Posterior vena cava (tissue), 2 donors: Measurements from ENCODE around the gene ZNF385D. TPM values are rescaled to one million over a fixed set of nuclear protein-coding genes. Genes with fewer than 3 reads are reported as not detected.

Source experiments
- DNase-seq: peaks from one replicate; pipeline ENCODE4 v3.0.0-alpha.2; 2020; ENCODE audit warnings: low spot score
- intact Hi-C, 2 donors: fragments of 100-400 bp; cut with DNase I; formaldehyde crosslinking; loops; one replicate each; pipeline versions ENCODE4 v1.14.1 to v1.14.2; 2022 to 2023
- long read RNA-seq, 2 donors: library from polyadenylated mRNA; unstranded; transcript quantifications; one replicate each; pipeline ENCODE4 v2.0.0, GENCODE V29; 2020 to 2021
- total RNA-seq, 2 donors: library from RNA; stranded (reverse); fragmentation: NEBNext Ultra II Directional; extraction: Animal tissue kit (Norgen Biotek cat#: 25700); gene quantifications; one replicate each; pipeline ENCODE4 v1.2.1, GENCODE V29; 2021
- donor health status: DM: yes; HTN: yes; CAD: no.
- donor health status: DM: yes; HTN: yes; CAD: no.

ZNF385D gene
- total RNA-seq = 10 to 100 TPM; 25.8 to 32.7 TPM
- long read RNA-seq, donor 1, full-length matches to known transcripts = 1 of 14 reads
- long read RNA-seq, donor 1, partial matches to known transcripts = 3 of 14 reads
- long read RNA-seq, donor 1, other reads (novel, unspliced or antisense) = 10 of 14 reads
- long read RNA-seq, donor 2, full-length matches to known transcripts = 14 of 32 reads
- long read RNA-seq, donor 2, partial matches to known transcripts = 5 of 32 reads
- long read RNA-seq, donor 2, other reads (novel, unspliced or antisense) = 13 of 32 reads

GRCh38 chr3:21750831-21751391 lies at the start of gene ZNF385D:
TSS of gene ZNF385D (minus strand) at chr3:21751210. CDS start at chr3:21750916, 294 bp downstream.
- DNase-seq = peak; percentile 86
- intact Hi-C loops = loop anchor here (10.0 kb wide), 1 partner anchor 144 kb away; no protein-coding TSS in a partner anchor

- no peak for DNase-seq
- intact Hi-C loops = no loop called here
Observed at GRCh38 chr3:21798356-21799088, 47.5 kb upstream of the ZNF385D start.

- DNase-seq = no peak
- intact Hi-C loops = no loop called here
Observed at GRCh38 chr3:21795921-21796320, 44.9 kb upstream of the ZNF385D start.

GRCh38 chr3:21795152-21795837 lies 44.3 kb upstream of the ZNF385D start:
- intact Hi-C loops = no loop called here
- DNase-seq = peak; percentile 83

GRCh38 chr3:21794291-21794690 lies 43.3 kb upstream of the ZNF385D start:
- intact Hi-C loops = no loop called here
- DNase-seq = no peak

- DNase-seq = no peak
- intact Hi-C loops = no loop called here
Observed at GRCh38 chr3:21792176-21792575, 41.2 kb upstream of the ZNF385D start.

- intact Hi-C loops = no loop called here
- no peak for DNase-seq
Observed at GRCh38 chr3:21791356-21791755, 40.3 kb upstream of the ZNF385D start.

- intact Hi-C loops = no loop called here
- no peak for DNase-seq
Observed at GRCh38 chr3:21790466-21790865, 39.5 kb upstream of the ZNF385D start.

GRCh38 chr3:21789730-21790129 lies 38.7 kb upstream of the ZNF385D start:
- intact Hi-C loops = no loop called here
- DNase-seq = no peak

GRCh38 chr3:21786438-21786797 lies 35.4 kb upstream of the ZNF385D start:
- intact Hi-C loops = no loop called here
- DNase-seq = no peak

- DNase-seq = no peak
- intact Hi-C loops = no loop called here
Observed at GRCh38 chr3:21785765-21786437, 34.9 kb upstream of the ZNF385D start.

- intact Hi-C loops = no loop called here
- DNase-seq = no peak
Observed at GRCh38 chr3:21783839-21784238, 32.8 kb upstream of the ZNF385D start.

- intact Hi-C loops = no loop called here
- DNase-seq = no peak
Observed at GRCh38 chr3:21781355-21781754, 30.3 kb upstream of the ZNF385D start.

GRCh38 chr3:21779909-21780308 lies 28.9 kb upstream of the ZNF385D start:
- intact Hi-C loops = no loop called here
- no peak for DNase-seq

- no peak for DNase-seq
Observed at GRCh38 chr3:21778715-21779114, 27.7 kb upstream of the ZNF385D start.

GRCh38 chr3:21777821-21778220 lies 26.8 kb upstream of the ZNF385D start:
- intact Hi-C loops = no loop called here

More at GRCh38 chr3:21778715-21779114, 27.7 kb upstream of the ZNF385D start:
- intact Hi-C loops = no loop called here

GRCh38 chr3:21766002-21766401 lies 15.0 kb upstream of the ZNF385D start:
- intact Hi-C loops = no loop called here
- no peak for DNase-seq

More at GRCh38 chr3:21777821-21778220, 26.8 kb upstream of the ZNF385D start:
- no peak for DNase-seq

GRCh38 chr3:21755896-21756295 lies 4.9 kb upstream of the ZNF385D start:
- intact Hi-C loops = loop anchor here (10.0 kb wide), 1 partner anchor 139 kb away; no protein-coding TSS in a partner anchor
- DNase-seq = no peak

GRCh38 chr3:21754839-21755238 lies 3.8 kb upstream of the ZNF385D start:
- DNase-seq = no peak
- intact Hi-C loops = loop anchor here (10.0 kb wide), 1 partner anchor 140 kb away; no protein-coding TSS in a partner anchor
